Skeletal muscle tissue (tissue), 4 donors: ENCODE measurements around the gene EID3. TPM values are rescaled to one million over a fixed set of nuclear protein-coding genes. Genes with fewer than 3 reads are reported as not detected.
A peak's percentile ranks its signal among the peaks of the same experiment; 100 is the strongest.
"Not testable (repeated sequence)": the region's sequence is repeated elsewhere in the genome, so short reads cannot be mapped to it uniquely, and the experiment has no call there.

Experiments
- H3K27ac ChIP-seq: one replicate; pipeline ENCODE4 v1.7.0; 2013; ENCODE audit warnings: mild to moderate bottlenecking, low read depth, low read length, inconsistent platforms
- H3K27me3 ChIP-seq, 3 donors: one replicate each; pipeline ENCODE4 v1.7.0; 2013; ENCODE audit warnings: low read length in 3 of 3; ENCODE audit not compliant: control insufficient read depth in 3 of 3, insufficient read depth in 3 of 3
- H3K36me3 ChIP-seq, 3 donors: one replicate each; pipeline ENCODE4 v1.7.0; 2013; ENCODE audit warnings: low read length in 3 of 3; ENCODE audit not compliant: control insufficient read depth in 3 of 3, insufficient read depth in 3 of 3
- H3K4me1 ChIP-seq, 3 donors: one replicate each; pipeline ENCODE4 v1.7.0; 2013; ENCODE audit warnings: low read length in 3 of 3, mild to moderate bottlenecking in 3 of 3; ENCODE audit not compliant: control insufficient read depth in 3 of 3, insufficient read depth in 3 of 3
- H3K4me3 ChIP-seq, 3 donors: one replicate each; pipeline ENCODE4 v1.7.0; 2013; ENCODE audit warnings: low read length in 3 of 3
- H3K9ac ChIP-seq, 3 donors: one replicate each; pipeline ENCODE4 v1.7.0; 2013; ENCODE audit warnings: low read length in 3 of 3, mild to moderate bottlenecking in 3 of 3, moderate library complexity in 2 of 3, low read depth in 1 of 3
- H3K9me3 ChIP-seq, 3 donors: one replicate each; pipeline ENCODE4 v1.7.0; 2013; ENCODE audit warnings: low read length in 3 of 3; ENCODE audit not compliant: control insufficient read depth in 3 of 3
- total RNA-seq: library from RNA; depleted of rRNA; stranded (reverse); fragments of >200 nt; gene quantifications from one replicate; pipeline ENCODE4 v1.2.3, GENCODE V29; 2014
- donor health status: Osteomylitis.

EID3 gene
- 2.1 TPM for total RNA-seq

DNA sequence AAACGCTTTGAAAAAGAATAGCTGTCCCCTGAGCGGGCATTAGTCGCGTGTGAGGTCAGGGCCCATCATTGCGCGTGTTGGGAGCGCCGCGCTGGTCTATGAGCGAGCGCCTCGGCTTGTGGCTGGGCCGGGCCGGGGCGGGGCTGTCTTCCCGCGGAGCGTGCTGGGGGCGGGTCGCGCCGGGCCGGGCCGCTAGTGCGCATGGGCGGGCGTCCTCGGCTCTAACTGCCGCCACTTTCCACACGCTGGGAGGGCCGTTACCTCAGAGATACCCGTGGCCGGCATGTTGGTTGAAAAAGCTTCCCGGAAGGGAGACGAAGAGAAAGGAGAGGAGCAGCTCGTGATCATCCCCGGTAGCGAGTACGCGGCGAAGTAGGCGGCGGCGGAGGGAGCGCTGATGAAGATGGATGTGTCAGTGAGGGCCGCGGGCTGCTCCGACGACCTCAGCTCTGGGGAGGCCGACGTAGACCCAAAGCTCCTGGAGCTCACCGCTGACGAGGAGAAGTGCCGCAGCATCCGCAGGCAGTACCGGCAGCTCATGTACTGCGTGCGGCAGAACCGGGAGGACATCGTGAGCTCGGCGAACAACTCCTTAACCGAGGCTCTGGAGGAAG lies at the start of gene EID3:
EID3 (plus strand) TSS at position 202 of the 614 bp plus-strand sequence; CDS start at position 398, 196 bp downstream.
- Histone ChIP-seq H3K4me1 (peaks cover 16 to 43% (median 21%) of the 10 kb centered on the region in 3 donors), H3K4me3 (peak within 1 kb of the TSS; percentile 54 to 72 (median 63)), H3K9me3 (no peaks in the 10 kb centered on the region), H3K9ac (peak within 1 kb of the TSS; percentile 66 to 75 (median 68)), H3K27me3 (no peaks in the 10 kb centered on the region), H3K27ac (peak within 1 kb of the TSS; percentile 71), H3K36me3 (no peaks in the 10 kb centered on the region)

DNA sequence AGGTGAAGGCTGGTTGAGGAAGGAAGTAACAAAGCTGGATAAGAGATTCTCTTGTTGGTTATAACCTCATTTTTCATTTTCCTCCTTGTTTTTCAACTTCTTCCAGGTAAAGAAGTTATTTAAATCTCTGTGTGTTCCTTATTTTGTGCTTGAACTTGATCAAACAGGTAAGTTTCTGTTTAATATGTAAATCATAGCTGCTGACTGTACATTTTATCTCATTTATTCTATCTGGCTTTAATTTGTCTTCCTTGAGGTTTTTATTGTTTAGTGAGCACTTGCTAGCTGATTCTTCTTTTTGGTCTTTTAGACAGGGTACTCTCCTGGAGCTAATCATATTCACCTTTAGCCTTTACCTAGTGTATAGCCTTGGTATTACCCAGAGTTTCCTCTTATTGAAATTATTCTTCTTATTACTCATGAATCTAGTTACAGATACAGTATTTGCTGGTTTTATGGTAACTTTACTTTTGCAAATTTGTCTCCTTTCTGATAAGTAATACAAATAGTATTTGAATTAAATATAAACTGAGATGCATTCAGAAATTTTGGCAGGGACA lies 45.5 kb upstream of the EID3 start:
- no peak overlapping the region for H3K27ac ChIP-seq
- H3K27me3 ChIP-seq, result no peaks in the 10 kb centered on the region
- no peak overlapping the region for H3K4me3 ChIP-seq
- no peak overlapping the region for H3K9ac ChIP-seq
- H3K4me1 ChIP-seq, result no peaks in the 10 kb centered on the region
- H3K36me3 ChIP-seq, result no peaks in the 10 kb centered on the region
- no peaks in the 10 kb centered on the region for H3K9me3 ChIP-seq

DNA sequence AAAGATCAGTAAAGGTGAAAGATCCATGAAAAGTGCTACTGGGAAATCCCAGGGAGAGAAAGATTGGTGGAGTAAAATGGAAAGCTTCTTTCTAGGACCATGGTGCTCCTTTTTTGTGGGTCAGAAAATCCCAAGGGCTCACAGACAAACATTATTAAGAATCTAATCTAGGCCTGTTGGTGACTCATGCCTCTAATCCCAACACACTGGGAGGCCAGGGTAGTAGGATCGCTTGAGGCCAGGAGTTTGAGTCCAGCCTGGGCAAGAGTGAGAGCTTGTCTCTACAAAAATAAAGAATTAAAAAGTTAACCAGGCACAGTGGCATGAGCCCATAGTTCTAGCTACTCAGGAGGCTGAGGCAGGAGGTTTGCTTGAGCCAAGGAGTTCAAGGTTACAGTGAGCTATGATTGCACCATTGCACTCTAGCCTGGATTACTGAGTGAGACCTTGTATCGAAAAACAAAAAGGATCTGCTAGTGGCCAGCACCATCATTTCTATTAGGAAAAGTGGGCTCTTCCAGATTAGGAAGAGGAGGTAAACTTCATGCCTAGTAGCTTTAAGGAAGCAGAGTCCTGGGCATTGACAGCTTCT lies 45.0 kb upstream of the EID3 start:
- no peaks in the 10 kb centered on the region for H3K27me3 ChIP-seq
- no peaks in the 10 kb centered on the region for H3K36me3 ChIP-seq
- H3K9me3 ChIP-seq, result no peaks in the 10 kb centered on the region
- no peak overlapping the region for H3K9ac ChIP-seq
- no peak overlapping the region for H3K4me3 ChIP-seq
- no peak overlapping the region for H3K27ac ChIP-seq
- peaks cover 0 to under 1% (median 0%) of the 10 kb centered on the region in 3 donors for H3K4me1 ChIP-seq

DNA sequence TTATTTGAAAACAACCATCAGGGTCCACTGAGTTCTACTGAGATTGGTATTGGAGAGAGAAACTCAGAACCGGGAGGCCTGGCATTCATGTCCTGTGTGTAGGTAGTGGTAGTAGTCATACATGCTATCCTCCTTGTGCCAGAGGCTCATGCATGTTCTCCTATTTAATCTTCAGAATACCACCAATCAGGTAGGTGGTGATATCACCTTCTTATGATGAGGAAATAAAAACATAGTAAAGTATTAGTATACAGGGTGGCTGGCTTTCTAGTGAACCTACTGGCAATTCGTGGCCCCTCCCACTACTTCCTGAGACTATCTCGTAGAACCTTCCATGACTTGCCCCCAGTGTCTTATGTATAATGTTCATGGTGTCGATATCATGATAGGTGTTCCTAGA lies 40.5 kb upstream of the EID3 start:
- H3K36me3 ChIP-seq, result no peaks in the 10 kb centered on the region
- peaks cover 0 to 4% (median 0%) of the 10 kb centered on the region in 3 donors for H3K4me1 ChIP-seq
- H3K9ac ChIP-seq, result no peak overlapping the region
- H3K9me3 ChIP-seq, result no peaks in the 10 kb centered on the region
- no peaks in the 10 kb centered on the region for H3K27me3 ChIP-seq
- H3K27ac ChIP-seq, result no peak overlapping the region
- no peak overlapping the region for H3K4me3 ChIP-seq

DNA sequence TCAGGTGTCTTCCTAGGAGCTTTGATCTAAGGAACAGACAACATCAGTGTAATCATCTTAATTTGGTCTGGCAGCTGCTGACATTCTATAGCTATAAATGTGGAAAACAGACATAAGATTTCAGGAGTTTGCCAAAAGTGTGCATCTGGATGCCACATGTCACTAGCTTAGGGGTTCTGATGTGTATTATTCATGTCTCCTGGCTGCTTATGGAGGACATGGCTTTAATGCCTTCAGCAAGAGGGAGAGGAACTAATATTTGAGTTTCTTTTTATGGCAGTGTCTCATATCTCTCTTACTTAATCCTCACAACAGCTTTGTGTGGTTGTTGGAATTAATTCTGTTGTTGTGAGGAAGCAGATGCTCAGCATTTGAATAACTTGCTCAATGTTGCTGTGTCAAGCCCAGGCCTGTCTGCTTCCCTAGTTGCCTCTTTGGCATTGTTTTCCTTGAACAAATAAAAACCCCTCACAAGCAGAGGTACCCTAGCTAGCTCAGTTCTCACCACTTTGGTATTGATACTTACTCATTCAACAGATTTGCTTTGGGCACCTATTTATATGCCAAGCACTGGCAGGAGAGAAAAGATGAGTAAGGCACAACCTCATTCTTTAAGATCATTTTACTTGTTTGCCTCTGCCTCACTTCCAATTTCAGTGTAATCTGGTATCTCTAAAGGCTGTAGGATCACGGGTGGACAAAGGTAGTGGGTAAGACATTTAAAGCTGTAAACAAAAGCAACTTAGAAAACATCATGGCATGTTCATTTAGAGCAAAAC lies 39.8 kb upstream of the EID3 start:
- H3K27ac ChIP-seq, result no peak overlapping the region
- no peak overlapping the region for H3K4me3 ChIP-seq
- H3K4me1 ChIP-seq, result peaks cover 0 to 4% (median 0%) of the 10 kb centered on the region in 3 donors
- no peaks in the 10 kb centered on the region for H3K36me3 ChIP-seq
- no peak overlapping the region for H3K9ac ChIP-seq
- H3K27me3 ChIP-seq, result no peaks in the 10 kb centered on the region
- no peaks in the 10 kb centered on the region for H3K9me3 ChIP-seq

DNA sequence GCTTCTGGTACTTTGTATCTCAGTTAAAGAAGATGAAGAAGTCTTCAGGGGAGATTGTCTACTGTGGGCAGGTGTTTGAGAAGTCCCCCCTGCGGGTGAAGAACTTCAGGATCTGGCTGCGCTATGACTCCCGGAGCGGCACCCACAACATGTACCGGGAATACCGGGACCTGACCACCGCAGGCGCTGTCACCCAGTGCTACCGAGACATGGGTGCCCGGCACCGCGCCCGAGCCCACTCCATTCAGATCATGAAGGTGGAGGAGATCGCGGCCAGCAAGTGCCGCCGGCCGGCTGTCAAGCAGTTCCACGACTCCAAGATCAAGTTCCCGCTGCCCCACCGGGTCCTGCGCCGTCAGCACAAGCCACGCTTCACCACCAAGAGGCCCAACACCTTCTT lies 38.1 kb upstream of the EID3 start:
- H3K9me3 ChIP-seq, H3K36me3 ChIP-seq, H3K4me3 ChIP-seq, H3K27ac ChIP-seq, H3K4me1 ChIP-seq, H3K9ac ChIP-seq, H3K27me3 ChIP-seq: not testable (repeated sequence)

DNA sequence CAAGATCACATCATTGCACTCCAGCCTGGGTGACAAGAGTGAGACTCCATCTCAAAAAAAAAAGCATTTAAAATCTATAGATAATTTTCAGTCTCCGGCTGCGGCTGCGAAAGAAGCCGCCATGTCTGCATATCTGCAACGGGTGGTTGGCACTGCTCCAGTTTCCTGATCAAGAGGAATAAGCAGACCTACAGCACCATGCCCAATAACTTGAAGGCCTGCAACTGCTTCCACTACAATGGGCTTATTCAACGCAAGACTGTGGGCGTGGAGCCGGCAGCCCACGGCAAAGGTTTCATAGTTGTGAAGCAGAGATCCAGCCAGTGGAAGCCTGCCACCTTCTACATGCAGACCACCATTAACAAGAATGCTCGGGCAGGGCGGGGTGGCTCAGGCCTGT lies 30.6 kb upstream of the EID3 start:
- H3K9ac ChIP-seq, result no peak overlapping the region
- H3K36me3 ChIP-seq, result no peaks in the 10 kb centered on the region
- H3K4me1 ChIP-seq, result no peaks in the 10 kb centered on the region
- no peak overlapping the region for H3K4me3 ChIP-seq
- no peaks in the 10 kb centered on the region for H3K9me3 ChIP-seq
- H3K27ac ChIP-seq, result no peak overlapping the region
- H3K27me3 ChIP-seq, result no peaks in the 10 kb centered on the region

DNA sequence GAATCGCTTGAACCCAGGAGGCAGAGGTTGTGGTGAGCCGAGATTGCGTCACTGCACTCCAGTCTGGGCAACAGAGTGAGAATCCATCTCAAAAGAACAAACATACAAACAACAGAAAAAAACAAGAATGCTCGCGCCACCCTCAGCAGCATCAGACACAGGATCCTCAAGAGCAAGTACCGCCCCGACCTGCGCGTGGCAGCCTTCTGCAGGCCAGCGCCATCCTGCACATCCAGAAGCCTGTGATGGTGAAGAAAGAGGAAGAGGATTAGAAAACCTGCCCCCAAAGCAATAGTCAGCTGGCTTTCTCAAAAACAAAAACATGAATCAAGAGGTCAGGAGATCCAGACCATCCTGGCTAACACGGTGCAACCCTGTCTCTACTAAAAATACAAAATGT lies 30.0 kb upstream of the EID3 start:
- no peaks in the 10 kb centered on the region for H3K36me3 ChIP-seq
- H3K27ac ChIP-seq, result no peak overlapping the region
- no peak overlapping the region for H3K9ac ChIP-seq
- no peak overlapping the region for H3K4me3 ChIP-seq
- no peaks in the 10 kb centered on the region for H3K9me3 ChIP-seq
- no peaks in the 10 kb centered on the region for H3K27me3 ChIP-seq
- no peaks in the 10 kb centered on the region for H3K4me1 ChIP-seq

DNA sequence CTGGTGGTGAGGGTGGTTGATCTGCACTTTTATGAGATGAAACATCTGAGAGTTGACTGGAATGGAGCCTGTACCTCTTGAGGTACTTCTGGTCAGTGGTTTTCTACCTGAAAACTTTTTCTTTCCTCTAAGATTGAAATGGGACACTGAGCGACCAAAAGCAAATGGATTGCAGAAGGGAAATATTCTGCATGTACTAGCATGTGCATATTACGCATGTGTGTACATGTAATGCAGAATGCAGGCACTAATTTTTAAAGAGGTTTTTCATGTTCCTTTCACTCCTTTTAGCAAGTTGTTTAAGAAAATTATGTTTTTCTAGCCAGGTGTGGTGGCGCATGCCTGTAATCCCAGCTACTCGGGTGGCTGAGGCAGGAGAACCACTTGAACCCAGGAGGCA lies 28.7 kb upstream of the EID3 start:
- no peaks in the 10 kb centered on the region for H3K36me3 ChIP-seq
- no peak overlapping the region for H3K9ac ChIP-seq
- no peak overlapping the region for H3K4me3 ChIP-seq
- H3K27me3 ChIP-seq, result no peaks in the 10 kb centered on the region
- H3K9me3 ChIP-seq, result no peaks in the 10 kb centered on the region
- no peak overlapping the region for H3K27ac ChIP-seq
- H3K4me1 ChIP-seq, result no peaks in the 10 kb centered on the region

DNA sequence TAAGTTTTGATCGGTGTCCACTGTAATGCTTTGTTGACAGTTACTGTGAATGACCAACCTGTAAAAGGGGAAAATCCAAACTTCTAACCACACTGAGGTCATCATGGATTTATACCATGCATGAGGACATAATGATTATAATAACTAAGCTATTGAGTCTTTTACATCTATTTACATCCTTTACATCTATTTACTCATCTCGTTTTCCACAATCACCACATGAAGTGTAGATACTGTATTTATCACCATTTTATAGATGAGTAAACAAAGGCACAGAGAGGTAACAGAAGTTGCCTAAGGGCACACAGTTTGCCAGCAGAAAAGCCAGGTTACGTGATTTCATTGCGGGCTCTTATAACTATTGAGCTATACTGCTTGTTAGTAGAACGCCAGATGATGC lies 27.9 kb upstream of the EID3 start:
- Histone ChIP-seq H3K4me3 (no peak overlapping the region), H3K9ac (peak overlapping the region in 1 of 3 donors; percentile 33), H3K36me3 (no peaks in the 10 kb centered on the region), H3K4me1 (no peaks in the 10 kb centered on the region), H3K27ac (no peak overlapping the region), H3K27me3 (no peaks in the 10 kb centered on the region), H3K9me3 (no peaks in the 10 kb centered on the region)
